GM21619 (cell line): ENCODE data around the gene USP7.
"Not testable (repeated sequence)": the region's sequence is repeated elsewhere in the genome, so short reads cannot be mapped to it uniquely, and the experiment has no call there.

Experiments used
- ATAC-seq: cut with Tn5 transposase; IDR thresholded peaks from one replicate; pipeline ENCODE4 v1.9.1; 2021; ENCODE audit not compliant: unreplicated experiment

Gene USP7

GRCh38 chr16:8963821-8964441 lies at the start of gene USP7:
TSS of gene USP7 (minus strand) at chr16:8963906. CDS start at chr16:8963285, 621 bp downstream.
- ATAC-seq: peak; percentile 74

- ATAC-seq: no peak
Measured at GRCh38 chr16:9013508-9013864, 49.8 kb upstream of the USP7 start.

DNA sequence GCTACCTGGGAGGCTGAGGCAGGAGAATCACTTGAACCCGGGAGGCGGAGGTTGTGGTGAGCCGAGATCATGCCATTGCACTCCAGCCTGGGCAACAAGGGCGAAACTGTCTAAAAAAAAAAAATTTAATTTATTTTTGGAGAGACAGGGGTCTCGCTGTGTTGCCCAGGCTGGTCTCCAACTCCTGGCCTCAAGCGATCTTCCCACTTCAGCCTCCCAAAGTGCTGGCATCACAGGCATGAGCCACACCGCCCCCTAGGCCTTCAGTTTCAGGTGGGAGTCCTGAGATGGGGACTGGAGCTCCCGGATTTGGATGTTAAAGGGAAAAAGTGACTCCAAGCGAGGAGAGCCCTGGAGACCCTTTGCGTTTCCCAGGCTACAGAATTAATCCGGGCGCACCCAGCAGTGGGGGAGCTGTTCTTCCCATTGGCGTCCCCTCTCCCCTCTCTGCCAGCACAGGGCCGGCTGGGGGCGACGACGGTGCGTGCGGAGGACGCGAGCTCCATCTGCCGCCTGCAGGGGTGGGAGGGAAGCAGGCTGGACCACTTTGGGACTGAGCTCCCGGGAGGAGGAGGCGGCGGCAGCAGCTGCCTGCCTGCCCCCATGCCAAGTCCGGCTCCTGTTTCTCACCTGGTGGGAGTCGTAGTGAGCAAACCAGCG lies 49.3 kb upstream of the USP7 start:
- no peak for ATAC-seq

- no peak for ATAC-seq
Measured at GRCh38 chr16:9012330-9012729, 48.6 kb upstream of the USP7 start.

DNA sequence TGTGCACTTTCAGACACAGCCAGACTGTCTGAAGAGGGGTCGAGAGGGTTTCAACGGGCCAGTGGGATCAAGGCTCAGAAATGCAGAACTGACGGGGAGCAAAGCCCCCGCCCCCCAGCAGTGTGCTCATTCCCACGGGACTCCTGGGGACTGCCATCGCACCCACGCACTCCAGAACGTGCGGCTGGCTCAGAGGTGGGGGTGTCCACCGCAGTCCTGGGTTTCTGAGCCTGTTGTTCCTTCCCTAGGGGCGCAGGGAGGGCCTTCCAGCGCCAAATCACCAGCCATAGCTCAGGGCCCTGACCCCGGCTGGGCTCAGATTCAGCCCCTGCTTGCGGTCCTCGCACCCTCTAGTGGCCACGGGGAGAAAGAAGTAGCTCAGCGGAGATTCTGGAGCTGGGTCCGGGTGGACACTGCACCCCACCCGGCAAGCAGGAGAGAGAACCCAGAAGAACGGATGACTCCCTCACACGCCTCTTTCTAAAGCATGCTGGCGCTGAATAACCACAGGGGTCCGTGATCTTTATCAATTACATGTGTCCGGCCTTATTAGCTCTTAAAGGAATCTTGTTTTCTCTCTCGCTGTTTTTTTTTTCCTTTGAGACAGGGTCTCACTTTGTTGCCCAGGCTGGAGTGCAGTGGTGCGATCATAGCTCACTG lies 45.0 kb upstream of the USP7 start:
- peak; percentile 90 for ATAC-seq

GRCh38 chr16:9007177-9007794 lies 43.6 kb upstream of the USP7 start:
- ATAC-seq: no peak

GRCh38 chr16:9004183-9004582 lies 40.5 kb upstream of the USP7 start:
- ATAC-seq: no peak

DNA sequence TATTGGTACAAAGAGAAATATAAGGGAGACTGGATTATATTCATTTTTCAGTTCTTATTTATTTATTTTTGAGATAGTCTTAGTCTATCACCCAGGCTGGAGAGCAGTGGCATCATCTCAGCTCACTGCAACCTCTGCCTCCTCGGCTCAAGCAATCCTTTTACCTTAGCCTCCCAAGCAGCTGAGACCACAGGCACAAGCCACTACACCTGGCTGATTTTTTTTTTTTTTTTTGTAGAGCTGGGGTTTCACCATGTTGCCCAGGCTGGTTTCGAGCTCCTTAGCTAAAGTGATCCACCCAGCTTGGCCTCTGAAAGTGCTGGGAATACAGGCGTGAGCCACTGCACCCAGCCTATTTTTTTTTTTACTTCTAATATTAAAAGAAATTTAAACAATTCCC lies 40.1 kb upstream of the USP7 start:
- no peak for ATAC-seq

DNA sequence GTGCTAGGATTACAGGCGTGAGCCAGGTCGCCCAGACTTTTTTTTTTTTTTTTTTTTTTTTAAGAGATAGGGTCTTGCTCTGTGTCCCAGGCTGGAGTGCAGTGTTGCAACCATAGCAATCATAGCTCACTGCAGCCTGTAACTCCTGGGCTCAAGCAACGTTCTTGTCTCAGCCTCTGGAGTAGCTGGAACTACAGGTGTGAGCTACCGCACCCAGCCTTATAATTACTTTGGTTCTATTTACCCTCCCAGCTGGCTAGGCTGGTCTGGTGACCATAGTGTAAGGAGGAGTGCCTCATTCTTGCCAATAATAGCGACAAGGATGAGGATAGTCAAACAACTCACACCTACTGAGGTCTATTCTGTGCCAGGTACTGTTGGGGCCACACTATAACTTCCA lies 39.6 kb upstream of the USP7 start:
- no peak for ATAC-seq

GRCh38 chr16:9002042-9002441 lies 38.3 kb upstream of the USP7 start:
- no peak for ATAC-seq

- no peak for ATAC-seq
Measured at GRCh38 chr16:9000664-9001063, 37.0 kb upstream of the USP7 start.

- no peak for ATAC-seq
Measured at GRCh38 chr16:8999800-9000199, 36.1 kb upstream of the USP7 start.

GRCh38 chr16:8998108-8998507 lies 34.4 kb upstream of the USP7 start:
- ATAC-seq: no peak

- no peak for ATAC-seq
Measured at GRCh38 chr16:8996891-8997290, 33.2 kb upstream of the USP7 start.

DNA sequence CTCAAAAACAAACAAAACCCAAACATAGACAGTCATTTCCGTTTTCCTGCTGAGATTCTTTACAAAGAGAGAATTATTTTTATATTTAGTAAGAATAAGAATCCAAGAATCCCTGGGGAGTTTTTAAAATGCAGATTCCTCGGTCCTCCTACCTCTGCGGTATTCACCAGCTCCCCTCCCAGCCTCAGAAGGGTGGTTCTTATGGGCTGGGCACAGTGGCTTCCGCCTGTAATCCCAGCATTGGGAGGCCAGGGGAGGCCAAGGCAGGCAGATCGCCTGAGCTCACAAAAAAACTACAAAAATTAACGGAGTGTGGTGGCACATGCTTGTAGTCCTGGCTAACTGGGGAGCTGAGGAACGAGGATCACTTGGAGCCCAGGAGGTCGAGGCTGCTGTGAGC lies 26.7 kb upstream of the USP7 start:
- ATAC-seq: no peak

- ATAC-seq: no peak
Measured at GRCh38 chr16:8989099-8989878, 25.6 kb upstream of the USP7 start.

GRCh38 chr16:8986818-8987191 lies 23.1 kb upstream of the USP7 start:
- ATAC-seq: no peak

GRCh38 chr16:8986111-8986510 lies 22.4 kb upstream of the USP7 start:
- no peak for ATAC-seq

DNA sequence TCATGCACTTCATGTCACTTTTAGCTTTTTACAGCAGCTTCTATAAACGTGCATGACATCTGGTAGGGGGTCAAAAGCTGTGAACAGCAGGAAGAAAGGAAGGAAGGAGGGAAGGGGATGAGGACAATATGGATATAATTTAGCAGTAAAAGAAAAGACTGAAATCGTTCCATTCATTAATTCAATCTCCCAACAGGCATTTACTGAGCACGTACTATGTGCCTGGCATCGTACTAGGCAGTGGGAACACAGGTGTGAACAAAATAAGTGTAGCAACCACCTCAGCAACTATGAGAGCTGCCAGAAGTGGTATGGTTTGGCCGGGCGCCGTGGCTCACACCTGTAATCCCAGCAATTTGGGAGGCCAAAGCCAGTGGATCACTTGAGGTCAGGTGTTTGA lies 19.1 kb upstream of the USP7 start:
- no peak for ATAC-seq

DNA sequence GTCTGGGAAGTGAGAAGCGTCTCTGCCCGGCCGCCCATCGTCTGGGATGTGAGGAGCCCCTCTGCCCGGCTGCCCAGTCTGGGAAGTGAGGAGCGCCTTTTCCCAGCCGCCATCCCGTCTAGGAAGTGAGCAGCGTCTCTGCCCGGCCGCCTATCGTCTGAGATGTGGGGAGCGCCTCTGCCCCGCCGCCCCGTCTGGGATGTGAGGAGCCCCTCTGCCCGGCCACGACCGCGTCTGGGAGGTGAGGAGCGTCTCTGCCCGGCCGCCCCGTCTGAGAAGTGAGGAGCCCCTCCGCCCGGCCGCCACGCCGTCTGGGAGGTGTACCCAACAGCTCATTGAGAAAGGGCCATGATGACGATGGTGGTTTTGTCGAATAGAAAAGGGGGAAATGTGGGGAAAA lies 18.2 kb upstream of the USP7 start:
- not testable (repeated sequence) for ATAC-seq

- not testable (repeated sequence) for ATAC-seq
Measured at GRCh38 chr16:8976189-8976588, 12.5 kb upstream of the USP7 start.
